ENCODE measurements around the gene EIF6. TPM values are rescaled to one million over a fixed set of nuclear protein-coding genes. Genes with fewer than 3 reads are reported as not detected.

The EIF6 gene
- total RNA-seq, 1 experiment from 2014 or later, result 420 TPM

GRCh38 chr20:35279040-35279439, 5.5 kb downstream of the EIF6 start:
- H3K9me3 ChIP-seq, result no peaks in the 10 kb centered on the region
- peaks cover 67% of the 10 kb centered on the region for H3K36me3 Mint-ChIP-seq (ENCODE audit: insufficient read depth, unreplicated experiment)
- BruUV-seq (replicated peaks), result no TSS peak
- no peak overlapping the region for H3K27ac Mint-ChIP-seq (ENCODE audit: unreplicated experiment)
- peaks cover 18% of the 10 kb centered on the region for H3K36me3 ChIP-seq (ENCODE audit: control insufficient read depth, insufficient read depth, low read length)
- ChIA-PET POLR2A (interaction anchor here (0.5 kb wide), 1 partner anchor 276 kb away, joined by 3 read pairs; no protein-coding TSS in a partner anchor), CTCF (interaction anchor here (0.6 to 1.3 kb wide), 3 partner anchors 14 to 134 kb away, joined by 3 read pairs; no protein-coding TSS in a partner anchor)
- no peak overlapping the region for H3K4me3 Mint-ChIP-seq (ENCODE audit: unreplicated experiment)
- peaks cover 9% of the 10 kb centered on the region for H3K4me1 ChIP-seq
- no peaks in the 10 kb centered on the region for H3K4me1 Mint-ChIP-seq (ENCODE audit: low read depth, unreplicated experiment)
- no peak for DNase-seq
- TF ChIP-seq CTCF (IDR thresholded peaks at IDR 0.05; ENCODE audit: insufficient read depth in 1 of 2, low read depth in 1 of 2, low read length in 1 of 2, severe bottlenecking in 1 of 2, unreplicated experiment in 1 of 2), result no peak
- H3K27me3 Mint-ChIP-seq (ENCODE audit: insufficient read depth, unreplicated experiment), result no peaks in the 10 kb centered on the region
- no peaks in the 10 kb centered on the region for H3K27me3 ChIP-seq (replicated peaks; ENCODE audit: control insufficient read depth, insufficient read depth, low read length)
- H3K9me3 Mint-ChIP-seq (ENCODE audit: unreplicated experiment), result no peaks in the 10 kb centered on the region
- H3K4me3 ChIP-seq (ENCODE audit: low read depth, low read length), result no peak overlapping the region
- intact Hi-C loops (cut with micrococcal nuclease; ENCODE audit: unreplicated experiment), result no loop called here

- no TSS peak for BruUV-seq (replicated peaks)
- Histone ChIP-seq H3K9me3 (no peaks in the 10 kb centered on the region), H3K4me1 (peaks cover 4% of the 10 kb centered on the region; the same call in 1 of the 2 replicates), H3K36me3 (ENCODE audit: control insufficient read depth, insufficient read depth, low read length) (peaks cover 17% of the 10 kb centered on the region), H3K27me3 (replicated peaks; ENCODE audit: control insufficient read depth, insufficient read depth, low read length) (no peaks in the 10 kb centered on the region), H3K4me3 (ENCODE audit: low read depth, low read length) (peak within 1 kb of the TSS; percentile 58)
- peaks cover 68% of the 10 kb centered on the region for H3K36me3 Mint-ChIP-seq (ENCODE audit: insufficient read depth, unreplicated experiment)
- H3K4me3 Mint-ChIP-seq (ENCODE audit: unreplicated experiment), result peak within 1 kb of the TSS; percentile 72
- peak; percentile 91 for DNase-seq
- POLR2A ChIA-PET, result interaction anchor here (0.5 to 1.1 kb wide), 11 partner anchors 8 to 1345 kb away, joined by 3 to 21 read pairs (median 4); partner anchors contain the start of genes EDEM2 and RBM39
- H3K27me3 Mint-ChIP-seq (ENCODE audit: insufficient read depth, unreplicated experiment), result no peaks in the 10 kb centered on the region
- peak; percentile 11 to 48 for TF ChIP-seq CTCF (IDR thresholded peaks at IDR 0.05; ENCODE audit: insufficient read depth in 1 of 2, low read depth in 1 of 2, low read length in 1 of 2, severe bottlenecking in 1 of 2, unreplicated experiment in 1 of 2)
- CTCF ChIA-PET, result interaction anchor here (0.6 to 4.2 kb wide), 7 partner anchors 9 to 614 kb away, joined by 3 to 21 read pairs (median 4); partner anchors contain the start of gene EDEM2
- intact Hi-C loops (cut with micrococcal nuclease; ENCODE audit: unreplicated experiment), result no loop called here
- H3K4me1 Mint-ChIP-seq (ENCODE audit: low read depth, unreplicated experiment), result no peaks in the 10 kb centered on the region
- no peaks in the 10 kb centered on the region for H3K9me3 Mint-ChIP-seq (ENCODE audit: unreplicated experiment)
- H3K27ac Mint-ChIP-seq (ENCODE audit: unreplicated experiment), result peak within 1 kb of the TSS; percentile 74
Measured at GRCh38 chr20:35277531-35278395, 6.8 kb downstream of the EIF6 start, which contains the start of gene MMP24OS. Gene MMP24OS (minus strand): TSS chr20:35278122. CDS start chr20:35277929, 193 bp downstream.

GRCh38 chr20:35277127-35277526, 7.4 kb downstream of the EIF6 start:
- intact Hi-C loops (cut with micrococcal nuclease; ENCODE audit: unreplicated experiment), result no loop called here
- H3K27ac Mint-ChIP-seq (ENCODE audit: unreplicated experiment), result peak overlapping the region; percentile 74
- H3K9me3 Mint-ChIP-seq (ENCODE audit: unreplicated experiment), result no peaks in the 10 kb centered on the region
- Histone ChIP-seq H3K27me3 (replicated peaks; ENCODE audit: control insufficient read depth, insufficient read depth, low read length) (no peaks in the 10 kb centered on the region), H3K4me3 (ENCODE audit: low read depth, low read length) (peak overlapping the region; percentile 58), H3K36me3 (ENCODE audit: control insufficient read depth, insufficient read depth, low read length) (peaks cover 15% of the 10 kb centered on the region), H3K4me1 (peaks cover 4% of the 10 kb centered on the region; the same call in 1 of the 2 replicates), H3K9me3 (no peaks in the 10 kb centered on the region)
- peak overlapping the region; percentile 72 for H3K4me3 Mint-ChIP-seq (ENCODE audit: unreplicated experiment)
- BruUV-seq (replicated peaks), result no TSS peak
- TF ChIP-seq CTCF (IDR thresholded peaks at IDR 0.05; ENCODE audit: insufficient read depth in 1 of 2, low read depth in 1 of 2, low read length in 1 of 2, severe bottlenecking in 1 of 2, unreplicated experiment in 1 of 2), result no peak
- H3K36me3 Mint-ChIP-seq (ENCODE audit: insufficient read depth, unreplicated experiment), result peaks cover 61% of the 10 kb centered on the region
- no peaks in the 10 kb centered on the region for H3K27me3 Mint-ChIP-seq (ENCODE audit: insufficient read depth, unreplicated experiment)
- H3K4me1 Mint-ChIP-seq (ENCODE audit: low read depth, unreplicated experiment), result no peaks in the 10 kb centered on the region
- POLR2A ChIA-PET, result interaction anchor here (1.1 kb wide), 1 partner anchor 130 kb away, joined by 9 read pairs; the partner anchor contains the start of gene EDEM2
- DNase-seq, result no peak
- CTCF ChIA-PET, result interaction anchor here (1.1 to 4.2 kb wide), 4 partner anchors 12 to 132 kb away, joined by 3 to 21 read pairs (median 5); partner anchors contain the start of gene EDEM2

Measured in Caco-2 (cell line).